Measurements from ENCODE around the gene MAG. TPM values are rescaled to one million over a fixed set of nuclear protein-coding genes. Genes with fewer than 3 reads are reported as not detected.

The MAG gene
- polyA plus RNA-seq, 3 donors: not detected

- no peak overlapping the region for H3K9ac ChIP-seq (ENCODE audit: insufficient read depth, low read length, poor library complexity, severe bottlenecking)
- no peak overlapping the region for H3K4me3 ChIP-seq (replicated peaks in 1 of 3; ENCODE audit: low read depth in 2 of 3, low read length in 3 of 3)
- no peaks in the 10 kb centered on the region for H3K36me3 ChIP-seq (replicated peaks in 1 of 2; ENCODE audit: control insufficient read depth in 1 of 2, insufficient read depth in 2 of 2, low read length in 2 of 2)
- no peak for DNase-seq
- Mint-ChIP-seq H3K36me3 (peaks cover 5 to 6% of the 10 kb centered on the region in 2 donors), H3K9me3 (peaks cover 0 to 9% (median 3%) of the 10 kb centered on the region in 7 donors), H3K27ac (no peak overlapping the region), H3K27me3 (ENCODE audit: low read depth in 3 of 3) (peaks cover 26 to 35% (median 32%) of the 10 kb centered on the region in 3 donors), H3K4me3 (no peak overlapping the region), H3K4me1 (peaks cover 10% of the 10 kb centered on the region)
- 98% methylated on average over 6 of the region's 9 CpGs for WGBS (ENCODE audit: insufficient coverage)
- H2AFZ ChIP-seq (ENCODE audit: insufficient read depth, low read depth, low read length, poor library complexity, severe bottlenecking): no peak overlapping the region
- peaks cover 0 to 5% of the 10 kb centered on the region in 2 donors for H3K9me3 ChIP-seq (replicated peaks in 1 of 2; ENCODE audit: control insufficient read depth in 1 of 2, insufficient read depth in 1 of 2, low read length in 2 of 2)
- no peaks in the 10 kb centered on the region for H4K20me1 ChIP-seq (ENCODE audit: insufficient read depth, low read length)
- no peak for TF ChIP-seq CTCF (IDR thresholded peaks at IDR 0.05)
- no peak overlapping the region for H3K4me2 ChIP-seq (replicated peaks; ENCODE audit: extremely low read depth, low read length, poor library complexity, severe bottlenecking)
- no peaks in the 10 kb centered on the region for H3K79me2 ChIP-seq (ENCODE audit: insufficient read depth, low read length)
- no peak overlapping the region for H3K27ac ChIP-seq (ENCODE audit: low read depth in 1 of 2, low read length in 2 of 2)
- H3K4me1 ChIP-seq (ENCODE audit: control insufficient read depth in 1 of 2, insufficient read depth in 2 of 2, low read length in 2 of 2): peaks cover 8 to 9% of the 10 kb centered on the region in 2 donors
- peaks cover 7 to 22% of the 10 kb centered on the region in 2 donors for H3K27me3 ChIP-seq (ENCODE audit: control insufficient read depth in 2 of 2, insufficient read depth in 2 of 2, low read length in 2 of 2)
- intact Hi-C loops (cut with micrococcal nuclease): no loop called here
These were observed 38.4 kb upstream of the MAG start for GRCh38 chr19:35253316-35254286.

GRCh38 chr19:35254341-35255297 is 37.3 kb upstream of the MAG start:
- 94% methylated on average over 15 of the region's 17 CpGs for WGBS (ENCODE audit: insufficient coverage)
- no peaks in the 10 kb centered on the region for H3K4me1 ChIP-seq (ENCODE audit: control insufficient read depth in 1 of 2, insufficient read depth in 2 of 2, low read length in 2 of 2)
- H3K36me3 ChIP-seq (replicated peaks in 1 of 2; ENCODE audit: control insufficient read depth in 1 of 2, insufficient read depth in 2 of 2, low read length in 2 of 2): no peaks in the 10 kb centered on the region
- no peak overlapping the region for H3K4me3 ChIP-seq (replicated peaks in 1 of 3; ENCODE audit: low read depth in 2 of 3, low read length in 3 of 3)
- no peak overlapping the region for H3K27ac ChIP-seq (ENCODE audit: low read depth in 1 of 2, low read length in 2 of 2)
- H3K4me3 Mint-ChIP-seq: no peak overlapping the region
- no peaks in the 10 kb centered on the region for H3K9me3 ChIP-seq (replicated peaks in 1 of 2; ENCODE audit: control insufficient read depth in 1 of 2, insufficient read depth in 1 of 2, low read length in 2 of 2)
- no peak overlapping the region for H2AFZ ChIP-seq (ENCODE audit: insufficient read depth, low read depth, low read length, poor library complexity, severe bottlenecking)
- H3K27me3 Mint-ChIP-seq (ENCODE audit: low read depth in 3 of 3): peaks cover 16 to 29% (median 22%) of the 10 kb centered on the region in 3 donors
- H3K27me3 ChIP-seq (ENCODE audit: control insufficient read depth in 2 of 2, insufficient read depth in 2 of 2, low read length in 2 of 2): peaks cover 0 to 12% of the 10 kb centered on the region in 2 donors
- H3K9me3 Mint-ChIP-seq: peaks cover 0 to 3% (median 0%) of the 10 kb centered on the region in 7 donors
- peak overlapping the region in 1 of 7 donors; percentile 49 for H3K27ac Mint-ChIP-seq
- H3K79me2 ChIP-seq (ENCODE audit: insufficient read depth, low read length): no peaks in the 10 kb centered on the region
- TF ChIP-seq CTCF (IDR thresholded peaks at IDR 0.05): no peak
- H4K20me1 ChIP-seq (ENCODE audit: insufficient read depth, low read length): no peaks in the 10 kb centered on the region
- intact Hi-C loops (cut with micrococcal nuclease): no loop called here
- no peak overlapping the region for H3K4me2 ChIP-seq (replicated peaks; ENCODE audit: extremely low read depth, low read length, poor library complexity, severe bottlenecking)
- H3K9ac ChIP-seq (ENCODE audit: insufficient read depth, low read length, poor library complexity, severe bottlenecking): no peak overlapping the region
- peaks cover 0 to 2% of the 10 kb centered on the region in 2 donors for H3K36me3 Mint-ChIP-seq
- H3K4me1 Mint-ChIP-seq: peaks cover under 1% of the 10 kb centered on the region
- no peak for DNase-seq

Data from CD14-positive monocyte (primary cell).